H1 (cell line): ENCODE data around the gene SSBP3. TPM values are rescaled to one million over a fixed set of nuclear protein-coding genes. Genes with fewer than 3 reads are reported as not detected.

ENCODE experiments used
- BCL11A ChIP-seq, 2 experiments: IDR thresholded peaks; one replicate each; pipeline ENCODE4 v1.6.1; 2011; ENCODE audit warnings: low read depth in 2 of 2, low read length in 2 of 2, mild to moderate bottlenecking in 2 of 2
- CBX5 ChIP-seq: fragments of 300-800, 300-1000 bp; sonication (generic); IDR thresholded peaks from 2 replicates; pipeline ENCODE4 v1.7.1; 2016; ENCODE audit warnings: antibody characterized with exemption, low read length, low read depth
- CHD2 ChIP-seq: IDR thresholded peaks from 2 replicates; pipeline ENCODE4 v1.6.1; 2012; ENCODE audit warnings: low read length, improper control_type of control experiment
- CTBP2 ChIP-seq: IDR thresholded peaks from 2 replicates; pipeline ENCODE4 v1.7.0; 2011; ENCODE audit warnings: borderline replicate concordance, mild to moderate bottlenecking, moderate library complexity, mixed read lengths, low read length; ENCODE audit not compliant: insufficient read depth, insufficient read length
- CTCF ChIP-seq, 3 experiments: IDR thresholded peaks; 1 replicate in 2 of 3; 2 replicates in 1 of 3; pipeline versions ENCODE4 v1.5.1 to v1.6.1; 2011; ENCODE audit warnings: low read length in 3 of 3, mild to moderate bottlenecking in 3 of 3, inconsistent platforms in 2 of 3, low read depth in 1 of 3, moderate library complexity in 1 of 3; ENCODE audit not compliant: insufficient read depth in 1 of 3; ENCODE audit errors: control extremely low read depth in 1 of 3
- E2F6 ChIP-seq: IDR thresholded peaks from 2 replicates; pipeline ENCODE4 v1.6.1; 2012; ENCODE audit warnings: inconsistent platforms
- FOSL1 ChIP-seq: IDR thresholded peaks from 2 replicates; pipeline ENCODE4 v1.6.1; 2011; ENCODE audit warnings: mild to moderate bottlenecking, low read depth, low read length, moderate library complexity; ENCODE audit not compliant: insufficient read depth
- SIX5 ChIP-seq: IDR thresholded peaks from 2 replicates; pipeline ENCODE4 v1.6.1; 2011; ENCODE audit warnings: mild to moderate bottlenecking, low read depth, low read length
- polyA plus RNA-seq, 7 experiments: library from polyadenylated mRNA; depleted of rRNA in 3 of 7; stranded (reverse) in 5 of 7; unstranded in 2 of 7; fragments of >200 nt in 5 of 7; fragments of 200-250 nt in 2 of 7; gene quantifications; 1 replicate in 5 of 7; 2 replicates in 1 of 7; 4 replicates in 1 of 7; pipeline versions ENCODE4 v1.2.1 to v1.2.3, GENCODE V29; 2011 to 2013; ENCODE audit warnings: missing spikeins in 2 of 7, mixed read lengths in 2 of 7
- total RNA-seq: library from RNA; stranded (reverse); fragmentation: NEBNext Ultra II Directional; extraction: Animal tissue kit (Norgen Biotek cat#: 25700); gene quantifications from 2 replicates; pipeline ENCODE4 v1.2.1, GENCODE V29; 2021

SSBP3 gene
- total and polyA plus RNA-seq, 2 of the 8 experiments (the other 6 are each of a cell fraction or from before 2014, with no cell fraction given): 99.7 to 133 TPM

GRCh38 chr1:54276617-54277450, 129.4 kb downstream of the SSBP3 start (continued):
- TF ChIP-seq CTCF (IDR thresholded peaks at IDR 0.05; ENCODE audit: control extremely low read depth in 1 of 3, insufficient read depth in 1 of 3, low read depth in 1 of 3, low read length in 3 of 3): no peak
- TF ChIP-seq E2F6: no peak
- no peak for TF ChIP-seq CTBP2
- no peak for TF ChIP-seq CHD2
- no peak for TF ChIP-seq BCL11A (IDR thresholded peaks at IDR 0.05; ENCODE audit: low read depth in 2 of 2, low read length in 2 of 2)
- no peak for TF ChIP-seq SIX5
- no peak for TF ChIP-seq FOSL1
- no peak for TF ChIP-seq CBX5
- TF ChIP-seq, all 59 proteins: peak for 0
